Transverse colon (tissue), 4 donors: Measurements from ENCODE around the gene RIN3. TPM values are rescaled to one million over a fixed set of nuclear protein-coding genes. Genes with fewer than 3 reads are reported as not detected.

Experiments used
- DNase-seq: peaks from one replicate; pipeline ENCODE4 v3.0.0-alpha.2; 2019
- H3K27ac ChIP-seq, 4 donors: fragments of 200-600 bp; sonication (generic); 2 replicates each; pipeline ENCODE4 v1.5.1; 2016 to 2018; ENCODE audit warnings: inconsistent platforms in 4 of 4
- H3K27me3 ChIP-seq: fragments of 200-600 bp; sonication (generic); 2 replicates; pipeline ENCODE4 v1.5.1; 2017; ENCODE audit warnings: inconsistent platforms
- H3K36me3 ChIP-seq, 4 donors: fragments of 200-600 bp; sonication (generic); 2 replicates each; pipeline ENCODE4 v1.5.1; 2017 to 2019; ENCODE audit warnings: inconsistent platforms in 4 of 4
- H3K4me1 ChIP-seq, 4 donors: fragments of 200-600 bp; sonication (generic); 2 replicates each; pipeline ENCODE4 v1.5.1; 2017 to 2020; ENCODE audit warnings: inconsistent platforms in 4 of 4
- H3K4me3 ChIP-seq, 4 donors: fragments of 200-600 bp; sonication (generic); 1 replicate in 1 of 4; 2 replicates in 3 of 4; pipeline versions ENCODE4 v1.5.1 to v1.6.1; 2017 to 2019; ENCODE audit warnings: inconsistent platforms in 4 of 4
- H3K9me3 ChIP-seq, 2 donors: fragments of 200-600 bp; sonication (generic); 2 replicates each; pipeline ENCODE4 v1.5.1; 2017 to 2019; ENCODE audit warnings: inconsistent platforms in 2 of 2
- CTCF ChIP-seq, 5 experiments: fragments of 200-600 bp in 3 of 5; fragments of 450-650 bp in 2 of 5; sonication (generic) in 3 of 5; IDR thresholded peaks; 1 replicate in 2 of 5; 2 replicates in 3 of 5; pipeline ENCODE4 v1.5.1; 2016 to 2017; ENCODE audit warnings: antibody characterized with exemption in 5 of 5, inconsistent platforms in 3 of 5, mild to moderate bottlenecking in 2 of 5, moderate library complexity in 1 of 5
- EP300 ChIP-seq: sonication (generic); formaldehyde crosslinking; IDR thresholded peaks from one replicate; pipeline ENCODE4 v1.6.1; 2017; ENCODE audit warnings: antibody characterized with exemption, low read depth
- POLR2A ChIP-seq: fragments of 450-650 bp; IDR thresholded peaks from one replicate; pipeline ENCODE4 v1.6.1; 2016; ENCODE audit warnings: antibody characterized with exemption, mild to moderate bottlenecking, moderate library complexity
- POLR2AphosphoS5 ChIP-seq, 3 donors: sonication (generic); formaldehyde crosslinking; IDR thresholded peaks; one replicate each; pipeline ENCODE4 v1.6.1; 2016; ENCODE audit warnings: antibody characterized with exemption in 3 of 3
- WGBS, 2 donors: methylation state at CpG; one replicate each; pipeline ENCODE4 v1.1.5; 2018; ENCODE audit warnings: low coverage in 1 of 2; 5-methylcytosine and 5-hydroxymethylcytosine counted together
- in situ Hi-C, 4 donors: fragments of 200-750 bp; cut with MboI; loops; one replicate each; pipeline versions ENCODE4 v1.15.0 to v1.15.1; 2017; ENCODE audit warnings: low sequenced_read_pairs in 3 of 4, low pct_ligation_motif_present in 1 of 4, low pct_unique_long_range_greater_than_20kb in 1 of 4
- intact Hi-C: fragments of 100-400 bp; cut with DNase I; formaldehyde crosslinking; loops from one replicate; pipeline ENCODE4 v1.15.1; 2023; ENCODE audit warnings: low total_unique reads
- total RNA-seq, 4 donors: library from RNA; depleted of rRNA; stranded (reverse); fragments of >200 nt; gene quantifications; one replicate each; pipeline ENCODE4 v1.1.0, GENCODE V29; 2016

The RIN3 gene
- total RNA-seq, 4 donors from 2014 or later: 16.2 to 24.3 (median 20.7) TPM

GRCh38 chr14:92556863-92557543 is 43.4 kb downstream of the RIN3 start:
- in situ Hi-C loops (no loop called here), intact Hi-C loops (no loop called here)
- peaks cover 7 to 18% (median 11%) of the 10 kb centered on the region in 4 donors for H3K4me1 ChIP-seq
- no peaks in the 10 kb centered on the region for H3K9me3 ChIP-seq
- DNase-seq: no peak
- no peaks in the 10 kb centered on the region for H3K27me3 ChIP-seq
- TF ChIP-seq POLR2A: no peak
- no peak for TF ChIP-seq POLR2AphosphoS5 (IDR thresholded peaks at IDR 0.05)
- no peak for TF ChIP-seq CTCF (IDR thresholded peaks at IDR 0.05)
- TF ChIP-seq EP300: no peak
- H3K27ac ChIP-seq: no peak overlapping the region
- no peak overlapping the region for H3K4me3 ChIP-seq
- WGBS, 2 donors: 88 to 95% methylated on average over 7 to 16 of the region's 16 CpGs
- peaks cover 0 to 5% (median 2%) of the 10 kb centered on the region in 4 donors for H3K36me3 ChIP-seq

GRCh38 chr14:92557544-92557912 is 43.9 kb downstream of the RIN3 start:
- no peak for DNase-seq
- H3K4me3 ChIP-seq: no peak overlapping the region
- WGBS, 2 donors: 94% methylated on average over 4 of the region's 4 CpGs; no CpG with 5 or more reads in 1 of the 2 donors
- peaks cover 0 to 5% (median 2%) of the 10 kb centered on the region in 4 donors for H3K36me3 ChIP-seq
- H3K9me3 ChIP-seq: no peaks in the 10 kb centered on the region
- intact Hi-C loops: no loop called here
- in situ Hi-C loops: no loop called here
- TF ChIP-seq CTCF (IDR thresholded peaks at IDR 0.05) (no peak), POLR2AphosphoS5 (IDR thresholded peaks at IDR 0.05) (no peak), EP300 (no peak), POLR2A (no peak)
- H3K27me3 ChIP-seq: no peaks in the 10 kb centered on the region
- peaks cover 7 to 14% (median 11%) of the 10 kb centered on the region in 4 donors for H3K4me1 ChIP-seq
- no peak overlapping the region for H3K27ac ChIP-seq

DNA sequence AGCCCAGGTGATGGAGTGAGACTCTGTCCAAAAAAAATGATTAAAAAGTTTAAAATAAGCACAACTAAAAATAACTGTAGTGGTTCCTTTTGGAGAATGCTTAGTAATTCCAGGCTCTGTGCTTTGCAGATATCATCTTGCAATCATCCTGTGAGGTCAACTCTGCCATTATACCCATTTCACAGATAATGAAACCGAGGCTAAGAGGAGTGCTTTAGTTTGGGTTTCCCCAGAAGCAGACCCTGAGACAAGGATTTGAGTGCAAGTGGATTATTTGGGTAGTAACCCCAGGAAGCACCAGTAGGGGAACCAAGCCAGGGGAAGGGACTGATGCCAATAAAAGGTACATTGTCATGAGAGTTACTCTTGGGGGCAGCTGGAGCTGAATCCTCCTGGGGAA is 44.7 kb downstream of the RIN3 start:
- intact Hi-C loops (no loop called here), in situ Hi-C loops (no loop called here)
- Histone ChIP-seq H3K27ac (no peak overlapping the region), H3K9me3 (no peaks in the 10 kb centered on the region), H3K36me3 (peaks cover 0 to 5% (median 2%) of the 10 kb centered on the region in 4 donors), H3K27me3 (no peaks in the 10 kb centered on the region), H3K4me1 (peaks cover 5 to 17% (median 8%) of the 10 kb centered on the region in 4 donors), H3K4me3 (no peak overlapping the region)
- 84 to 86% methylated on average over 1 of the region's 1 CpG for WGBS, 2 donors
- TF ChIP-seq CTCF (IDR thresholded peaks at IDR 0.05): no peak
- TF ChIP-seq EP300: no peak
- TF ChIP-seq POLR2A: no peak
- TF ChIP-seq POLR2AphosphoS5 (IDR thresholded peaks at IDR 0.05): no peak
- DNase-seq: no peak

DNA sequence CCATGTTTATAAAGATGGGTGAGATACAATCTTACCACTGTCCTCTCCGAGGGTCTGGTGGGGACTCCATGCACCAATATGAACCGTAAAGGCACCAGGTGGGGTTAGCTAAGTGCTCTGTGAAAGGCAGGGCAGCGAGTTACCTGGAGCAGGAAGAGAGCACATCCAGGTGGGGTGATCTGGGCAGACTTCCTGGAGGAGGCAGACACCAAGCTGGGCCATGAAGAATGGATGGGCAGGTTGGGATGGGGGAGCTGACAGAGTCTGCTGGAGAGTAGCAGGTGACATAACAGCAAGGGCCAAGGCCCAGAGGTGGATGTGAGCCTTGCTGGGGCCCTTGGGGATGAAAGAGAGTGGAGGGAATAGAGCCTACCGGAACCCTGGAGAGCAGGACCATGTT is 45.9 kb downstream of the RIN3 start:
- intact Hi-C loops: no loop called here
- in situ Hi-C loops: no loop called here
- H3K9me3 ChIP-seq: no peaks in the 10 kb centered on the region
- TF ChIP-seq EP300 (no peak), POLR2AphosphoS5 (IDR thresholded peaks at IDR 0.05) (no peak), CTCF (IDR thresholded peaks at IDR 0.05) (no peak), POLR2A (no peak)
- WGBS, 2 donors: 88% methylated on average over 4 of the region's 4 CpGs; no CpG with 5 or more reads in 1 of the 2 donors
- H3K27me3 ChIP-seq: no peaks in the 10 kb centered on the region
- H3K36me3 ChIP-seq: peaks cover 0 to 5% (median 2%) of the 10 kb centered on the region in 4 donors
- H3K27ac ChIP-seq: no peak overlapping the region
- no peak for DNase-seq
- peaks cover 0 to 16% (median 3%) of the 10 kb centered on the region in 4 donors for H3K4me1 ChIP-seq
- H3K4me3 ChIP-seq: no peak overlapping the region
